ENCODE results near the gene SMIM32. TPM values are rescaled to one million over a fixed set of nuclear protein-coding genes. Genes with fewer than 3 reads are reported as not detected.

SMIM32 gene
- total and polyA plus RNA-seq, 7 donors, result 0.06 to 0.82 (median 0.23) TPM; not detected in 3

DNA sequence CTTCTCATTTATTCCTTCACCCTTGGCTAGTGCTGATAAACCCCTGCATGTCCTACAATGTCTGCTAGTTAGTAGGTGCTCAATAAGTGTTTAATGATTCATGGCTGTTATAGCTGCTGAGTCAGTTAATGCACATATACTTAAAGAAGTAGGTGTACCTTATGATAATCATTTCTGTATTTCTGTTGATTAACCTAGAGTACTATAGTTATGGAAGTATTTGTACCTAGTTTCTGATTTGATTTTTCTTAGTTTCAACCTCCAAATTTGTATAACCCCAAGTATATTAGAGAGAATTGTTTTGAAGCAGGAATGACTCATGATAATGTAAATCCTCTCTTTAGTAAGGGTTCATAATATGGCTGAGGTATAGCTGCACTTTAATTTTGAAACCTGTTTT lies 51.4 kb downstream of the SMIM32 start:
- Histone ChIP-seq H3K9me3 (no peaks in the 10 kb centered on the region), H3K4me3 (no peak overlapping the region), H3K27ac (no peak overlapping the region), H3K4me1 (peaks cover 79% of the 10 kb centered on the region), H3K27me3 (ENCODE audit: insufficient read depth in 3 of 3, low read length in 2 of 3) (no peaks in the 10 kb centered on the region), H3K36me3 (ENCODE audit: insufficient read depth in 1 of 2, low read depth in 1 of 2) (no peaks in the 10 kb centered on the region)
- DNase-seq, result no peak
- TF ChIP-seq CTCF (IDR thresholded peaks at IDR 0.05), result no peak
- intact Hi-C loops (cut with DNase I), result no loop called here
- ATAC-seq, result no peak

Other genes starting within 250 kb of the SMIM32 start
- gene LECT2, start 238.2 kb downstream of the SMIM32 start, total RNA-seq, result not detected
- gene LECT2, start 238.2 kb downstream of the SMIM32 start, polyA plus RNA-seq, result not detected
- gene TGFBI, start 164.2 kb downstream of the SMIM32 start, total RNA-seq, result 10 to 100 TPM; 24.4 to 35.9 (median 30.3) TPM
- 10 to 100 TPM; 18.8 to 28.3 (median 20.9) TPM for gene TGFBI, start 164.2 kb downstream of the SMIM32 start, polyA plus RNA-seq
- gene SMAD5, start 60.3 kb downstream of the SMIM32 start, total RNA-seq, result 10 to 100 TPM; 35.8 to 49.6 (median 39.8) TPM
- gene SMAD5, start 60.3 kb downstream of the SMIM32 start, polyA plus RNA-seq, result 10 to 100 TPM in 1 of 3 donors, 1 to 10 TPM in 2; 9.2 to 22.5 (median 9.8) TPM
- gene TRPC7, start 172.4 kb upstream of the SMIM32 start, total RNA-seq, result not detected
- not detected for gene TRPC7, start 172.4 kb upstream of the SMIM32 start, polyA plus RNA-seq

Measured in psoas muscle (tissue), 8 donors.